Right lobe of liver (tissue), 4 donors: ENCODE measurements around the gene BORCS5.

Source experiments
- POLR2A ChIP-seq: fragments of 450-650 bp; IDR thresholded peaks from one replicate; pipeline ENCODE4 v1.6.1; 2017; ENCODE audit warnings: antibody characterized with exemption, mild to moderate bottlenecking
- TF ChIP-seq, protein P1 (sequence below), 4 donors: fragments of 200-600 bp in 3 of 4; fragments of 450-650 bp in 1 of 4; IDR thresholded peaks; one replicate each; pipeline versions ENCODE4 v1.5.1 to v1.8.0; 2016 to 2022; ENCODE audit warnings: antibody characterized with exemption in 4 of 4, mild to moderate bottlenecking in 2 of 4
- donor health status: DM: no; HTN: no; CAD: no.
- donor health status: DM: no; HTN: no; CAD: no.
- donor health status: DM: no; HTN: yes; CAD: no.

GRCh38 chr12:12364787-12365445 is 8.0 kb downstream of the BORCS5 start:
- TF ChIP-seq, protein P1, sequence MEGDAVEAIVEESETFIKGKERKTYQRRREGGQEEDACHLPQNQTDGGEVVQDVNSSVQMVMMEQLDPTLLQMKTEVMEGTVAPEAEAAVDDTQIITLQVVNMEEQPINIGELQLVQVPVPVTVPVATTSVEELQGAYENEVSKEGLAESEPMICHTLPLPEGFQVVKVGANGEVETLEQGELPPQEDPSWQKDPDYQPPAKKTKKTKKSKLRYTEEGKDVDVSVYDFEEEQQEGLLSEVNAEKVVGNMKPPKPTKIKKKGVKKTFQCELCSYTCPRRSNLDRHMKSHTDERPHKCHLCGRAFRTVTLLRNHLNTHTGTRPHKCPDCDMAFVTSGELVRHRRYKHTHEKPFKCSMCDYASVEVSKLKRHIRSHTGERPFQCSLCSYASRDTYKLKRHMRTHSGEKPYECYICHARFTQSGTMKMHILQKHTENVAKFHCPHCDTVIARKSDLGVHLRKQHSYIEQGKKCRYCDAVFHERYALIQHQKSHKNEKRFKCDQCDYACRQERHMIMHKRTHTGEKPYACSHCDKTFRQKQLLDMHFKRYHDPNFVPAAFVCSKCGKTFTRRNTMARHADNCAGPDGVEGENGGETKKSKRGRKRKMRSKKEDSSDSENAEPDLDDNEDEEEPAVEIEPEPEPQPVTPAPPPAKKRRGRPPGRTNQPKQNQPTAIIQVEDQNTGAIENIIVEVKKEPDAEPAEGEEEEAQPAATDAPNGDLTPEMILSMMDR (IDR thresholded peaks at IDR 0.05), result no peak
- no peak for TF ChIP-seq POLR2A
